ENCODE data around the gene HRG. TPM values are rescaled to one million over a fixed set of nuclear protein-coding genes. Genes with fewer than 3 reads are reported as not detected.

The HRG gene
- total and polyA plus RNA-seq, 2 of the 4 experiments (the other 2 are of a cell fraction), result not detected

GRCh38 chr3:186722457-186722856, 56.6 kb downstream of the HRG start:
- Histone ChIP-seq H2BK5ac (ENCODE audit: low read depth, low read length, poor library complexity, severe bottlenecking) (no peak overlapping the region), H4K5ac (ENCODE audit: low read depth, low read length) (no peak overlapping the region), H2AK9ac (replicated peaks; ENCODE audit: low read depth, low read length, poor library complexity) (no peak overlapping the region), H4K8ac (ENCODE audit: low read depth in 2 of 2, low read length in 2 of 2) (no peak overlapping the region), H2BK15ac (ENCODE audit: low read depth, low read length) (no peak overlapping the region), H4K20me1 (ENCODE audit: insufficient read depth, low read length) (no peaks in the 10 kb centered on the region), H3K4me2 (ENCODE audit: low read depth, low read length) (no peak overlapping the region), H3K79me1 (ENCODE audit: low read depth in 1 of 2, low read length in 2 of 2) (no peaks in the 10 kb centered on the region), H2AFZ (replicated peaks; ENCODE audit: low read length, poor library complexity) (peak overlapping the region; percentile 36), H3K27me3 (ENCODE audit: control insufficient read depth, insufficient read depth, low read length) (peaks cover 1% of the 10 kb centered on the region), H3K9ac (ENCODE audit: low read depth, low read length) (no peak overlapping the region), H3K56ac (ENCODE audit: extremely low read depth, insufficient read depth, low read length) (no peak overlapping the region), H2BK20ac (ENCODE audit: low read depth, low read length) (no peak overlapping the region), H4K91ac (ENCODE audit: insufficient read depth, low read depth, low read length) (no peak overlapping the region), H3K36me3 (ENCODE audit: control insufficient read depth, insufficient read depth, low read length) (no peaks in the 10 kb centered on the region), H3K18ac (ENCODE audit: low read depth, low read length) (no peak overlapping the region), H3K4ac (ENCODE audit: low read depth, low read length) (no peak overlapping the region), H3K4me3 (ENCODE audit: insufficient read depth, low read depth, low read length) (no peak overlapping the region), H2BK120ac (ENCODE audit: low read depth, low read length) (no peak overlapping the region), H3K23ac (ENCODE audit: low read depth, low read length) (no peak overlapping the region), H3K9me3 (ENCODE audit: control insufficient read depth, insufficient read depth, low read length) (no peaks in the 10 kb centered on the region), H3K27ac (ENCODE audit: insufficient read depth, low read length) (no peak overlapping the region), H3K14ac (replicated peaks; ENCODE audit: low read depth, low read length) (no peak overlapping the region), H3K4me1 (ENCODE audit: control insufficient read depth, insufficient read depth, low read length) (peaks cover 2% of the 10 kb centered on the region; the same call in 1 of the 2 replicates), H2AK5ac (ENCODE audit: low read depth, low read length) (no peak overlapping the region), H3K9me1 (ENCODE audit: insufficient read depth, low read length) (no peaks in the 10 kb centered on the region)
- WGBS, 2 experiments (ENCODE audit: extremely low coverage in 2 of 2, insufficient read length in 1 of 2), result no CpG with 5 or more reads among the region's 7 CpGs
- BruUV-seq (replicated peaks), result no TSS peak
- ChIA-PET POLR2A (ENCODE audit: unreplicated experiment) (no interaction called here), CTCF (no interaction called here)
- intact Hi-C loops (cut with micrococcal nuclease), result no loop called here
- dilution Hi-C loops (cut with HindIII; ENCODE audit: low sequenced_read_pairs, unreplicated experiment), result no loop called here
- ATAC-seq (ENCODE audit: low read depth) (peak; percentile 46; the same call in 1 of the 2 replicates), DNase-seq (no peak)
- TF ChIP-seq USF2 (IDR thresholded peaks at IDR 0.05; ENCODE audit: low read depth, low read length) (no peak), RFX5 (IDR thresholded peaks at IDR 0.05; ENCODE audit: low read depth, low read length) (no peak), NFE2L2 (IDR thresholded peaks at IDR 0.05; ENCODE audit: low read depth, low read length) (no peak), CTCF (conservative IDR thresholded peaks at IDR 0.05; ENCODE audit: low read depth, low read length) (no peak), CHD1 (IDR thresholded peaks at IDR 0.05; ENCODE audit: low read depth, low read length) (no peak), POLR2A (IDR thresholded peaks at IDR 0.05; ENCODE audit: low read depth, low read length) (no peak)
- in situ Hi-C loops (cut with MboI; ENCODE audit: low sequenced_read_pairs), result no loop called here
